Umbilical cord (tissue), 2 donors: ENCODE measurements around the gene OR8H3. TPM values are rescaled to one million over a fixed set of nuclear protein-coding genes. Genes with fewer than 3 reads are reported as not detected.
"Not testable (repeated sequence)": the region's sequence is repeated elsewhere in the genome, so short reads cannot be mapped to it uniquely, and the experiment has no call there.

Experiments
- DNase-seq: peaks from one replicate; pipeline ENCODE4 v3.0.0-alpha.2; 2015; ENCODE audit warnings: low spot score
- total RNA-seq: library from RNA; depleted of rRNA; stranded (reverse); fragments of >200 nt; gene quantifications from one replicate; pipeline ENCODE4 v1.2.3, GENCODE V29; 2014; ENCODE audit warnings: low replicate concordance; ENCODE audit not compliant: insufficient read depth

Gene OR8H3
- 2.2 TPM for total RNA-seq

GRCh38 chr11:56122073-56122472 lies at the start of gene OR8H3:
Gene OR8H3 (plus strand): TSS chr11:56122373. CDS start chr11:56122373, 0 bp downstream.
- no peak for DNase-seq

GRCh38 chr11:56089697-56090096 lies 32.5 kb upstream of the OR8H3 start:
- no peak for DNase-seq

- DNase-seq, result no peak
Measured at GRCh38 chr11:56093008-56093407, 29.2 kb upstream of the OR8H3 start, which contains the start of gene OR8I2. Gene OR8I2 (plus strand): TSS chr11:56093308. CDS start chr11:56093308, 0 bp downstream.

GRCh38 chr11:56103210-56103737 lies 18.9 kb upstream of the OR8H3 start, which contains the start of gene OR8H2:
Gene OR8H2 (plus strand): TSS chr11:56103687. CDS start chr11:56105043, 1,356 bp downstream.
- DNase-seq, result no peak

GRCh38 chr11:56140151-56140661 lies 18.0 kb downstream of the OR8H3 start, which contains the start of gene OR8J3:
Gene OR8J3 (minus strand): TSS chr11:56140201. CDS start chr11:56137718, 2,483 bp downstream.
- DNase-seq, result no peak

- not testable (repeated sequence) for DNase-seq
Measured at GRCh38 chr11:56143681-56144080, 21.5 kb downstream of the OR8H3 start.

GRCh38 chr11:56151376-56151775 lies 29.2 kb downstream of the OR8H3 start:
- DNase-seq, result no peak

GRCh38 chr11:56152333-56152732 lies 30.2 kb downstream of the OR8H3 start:
- DNase-seq, result no peak

- DNase-seq, result no peak
Measured at GRCh38 chr11:56160217-56160616, 38.0 kb downstream of the OR8H3 start, which contains the start of gene OR8K5. Gene OR8K5 (minus strand): TSS chr11:56160317. CDS start chr11:56160317, 0 bp downstream.

- no peak for DNase-seq
Measured at GRCh38 chr11:56163804-56164203, 41.6 kb downstream of the OR8H3 start.

GRCh38 chr11:56172256-56172830 lies 50.2 kb downstream of the OR8H3 start:
- no peak for DNase-seq

Other genes starting within 250 kb of the OR8H3 start
- gene TRIM51, start 239.1 kb upstream of the OR8H3 start, total RNA-seq, result not detected
- gene OR5W2, start 207.8 kb upstream of the OR8H3 start, total RNA-seq, result 2.9 TPM
- 2.9 TPM for gene OR5I1, start 186.0 kb upstream of the OR8H3 start, total RNA-seq
- gene OR10AG1, start 152.4 kb upstream of the OR8H3 start, total RNA-seq, result 3.4 TPM
- 1.4 TPM for gene OR5F1, start 127.7 kb upstream of the OR8H3 start, total RNA-seq
- 6.3 TPM for gene OR5AS1, start 94.7 kb upstream of the OR8H3 start, total RNA-seq
- gene OR8I2, start 29.1 kb upstream of the OR8H3 start, total RNA-seq, result not detected
- 3.9 TPM for gene OR8H2, start 18.7 kb upstream of the OR8H3 start, total RNA-seq
- 2.9 TPM for gene OR8J3, start 17.8 kb downstream of the OR8H3 start, total RNA-seq
- gene OR8K5, start 37.9 kb downstream of the OR8H3 start, total RNA-seq, result 6.0 TPM
- gene OR5J2, start 54.2 kb downstream of the OR8H3 start, total RNA-seq, result 1.4 TPM
- 4.3 TPM for gene OR5T2, start 111.9 kb downstream of the OR8H3 start, total RNA-seq
- gene OR5T3, start 129.9 kb downstream of the OR8H3 start, total RNA-seq, result 8.9 TPM
- 5.1 TPM for gene OR5T1, start 151.8 kb downstream of the OR8H3 start, total RNA-seq
- 7.9 TPM for gene OR8H1, start 169.9 kb downstream of the OR8H3 start, total RNA-seq
- gene OR8K3, start 192.8 kb downstream of the OR8H3 start, total RNA-seq, result 6.0 TPM
- 4.6 TPM for gene OR8K1, start 223.7 kb downstream of the OR8H3 start, total RNA-seq
- gene OR8J1, start 231.9 kb downstream of the OR8H3 start, total RNA-seq, result 2.4 TPM